Left colon (tissue), 2 donors: ENCODE results near the gene KIF19. TPM values are rescaled to one million over a fixed set of nuclear protein-coding genes. Genes with fewer than 3 reads are reported as not detected.
A peak's percentile ranks its signal among the peaks of the same experiment; 100 is the strongest.

ENCODE experiments used
- ATAC-seq: fragments of 200-7000 bp; cut with Tn5 transposase; one replicate; pipeline ENCODE4 v1.9.1; 2020; ENCODE audit warnings: mild to moderate bottlenecking, moderate library complexity
- DNase-seq, 2 donors: peaks; one replicate each; pipeline ENCODE4 v3.0.0-alpha.2; 2020
- intact Hi-C, 2 donors: fragments of 100-400 bp; cut with DNase I in 1 of 2; cut with micrococcal nuclease in 1 of 2; formaldehyde crosslinking; loops; one replicate each; pipeline versions ENCODE4 v1.11.2 to v1.14.0; 2022; cut with DNase I, micrococcal nuclease
- total RNA-seq, 2 donors: library from RNA; stranded (reverse); fragmentation: NEBNext Ultra II Directional; extraction: Animal tissue kit (Norgen Biotek cat#: 25700); gene quantifications; one replicate each; pipeline ENCODE4 v1.2.1, GENCODE V29; 2021
- donor health status: DM: no; HTN: no; CAD: no.
- donor health status: DM: yes; HTN: yes; CAD: no.

The KIF19 gene
- total RNA-seq, 2 donors from 2014 or later = 2.1 to 3.5 TPM

DNA sequence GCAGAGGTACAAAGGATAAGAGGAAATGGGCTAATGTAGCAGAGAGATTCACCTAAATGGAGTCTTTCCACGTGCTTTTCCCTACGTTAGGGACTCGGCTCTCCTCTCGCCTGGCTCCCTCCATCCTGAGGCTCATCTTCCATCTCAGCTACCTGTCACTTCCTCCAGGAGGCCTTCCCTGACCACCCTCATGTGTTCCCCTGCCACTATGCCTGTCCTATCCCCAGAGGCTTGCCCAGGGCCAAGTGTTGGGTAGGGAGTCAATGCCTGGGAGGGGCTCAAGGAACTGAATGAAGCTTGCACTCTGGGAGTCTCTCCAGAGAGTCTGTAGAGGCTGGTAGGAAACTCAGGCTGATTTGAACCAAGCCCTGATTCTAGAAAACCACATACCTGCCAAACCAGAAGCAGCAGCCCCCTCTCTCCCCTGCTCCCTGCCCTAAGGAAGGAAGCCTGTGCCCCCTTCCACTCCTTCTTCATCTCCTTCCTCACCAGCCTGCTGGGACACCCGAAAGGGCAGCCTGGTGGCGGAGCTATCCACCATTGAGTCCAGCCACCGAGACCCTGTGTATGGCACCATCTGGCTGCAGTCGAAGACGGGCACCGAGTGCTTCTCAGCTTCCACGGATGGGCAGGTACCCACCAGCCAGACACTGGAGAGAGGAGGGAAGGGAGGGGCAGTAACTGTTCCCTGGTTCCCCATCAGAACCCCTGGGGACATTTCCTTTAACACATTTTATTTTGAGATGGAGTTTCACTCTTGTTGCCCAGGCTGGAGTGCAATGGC lies 26.6 kb upstream of the KIF19 start:
- intact Hi-C loops = loop anchor here in 1 of 2 donors (10.0 kb wide), 1 partner anchor 55 kb away; no protein-coding TSS in a partner anchor
- no peak for DNase-seq
- no peak for ATAC-seq

DNA sequence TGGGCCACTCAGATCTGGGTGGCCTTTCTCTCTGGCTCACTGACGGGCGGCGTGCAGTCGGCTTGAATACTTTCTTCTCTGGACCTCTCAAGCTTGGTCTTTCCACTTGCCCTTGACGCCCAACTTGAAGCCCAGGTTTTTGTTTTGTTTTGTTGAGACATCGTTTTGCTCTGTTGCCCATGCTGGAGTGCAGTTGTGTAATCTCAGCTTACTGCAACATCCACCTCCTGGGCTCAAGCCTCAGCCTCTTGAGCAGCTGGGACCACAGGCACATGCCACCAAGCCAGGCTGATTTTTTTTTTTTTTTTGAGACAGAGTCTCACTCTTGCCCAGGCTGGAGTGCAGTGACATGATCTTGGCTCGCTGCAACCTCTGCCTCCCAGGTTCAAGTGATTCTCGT lies 22.7 kb upstream of the KIF19 start:
- intact Hi-C loops = loop anchor here in 1 of 2 donors (10.0 kb wide), 1 partner anchor 51 kb away; no protein-coding TSS in a partner anchor
- DNase-seq = no peak
- ATAC-seq = no peak

DNA sequence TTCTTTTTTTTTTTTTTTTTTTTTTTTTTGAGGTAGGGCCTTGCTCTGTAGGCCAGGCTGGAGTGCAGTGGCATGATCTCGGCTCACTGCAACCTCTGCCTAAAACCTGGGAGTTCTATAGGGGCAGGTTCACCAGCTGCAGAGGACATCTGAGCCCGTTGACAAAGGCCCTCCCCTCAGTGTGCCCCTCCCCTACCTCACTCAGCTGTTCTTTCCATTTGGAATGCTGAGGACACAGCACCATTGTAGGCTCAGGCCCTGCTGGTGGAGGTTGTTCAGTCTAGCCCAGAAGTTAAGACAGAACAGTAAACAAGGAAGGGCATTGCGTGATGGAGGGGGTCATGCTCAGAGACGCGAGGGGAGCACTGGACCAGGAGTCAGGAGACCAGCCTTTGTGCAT lies 21.8 kb upstream of the KIF19 start:
- no peak for ATAC-seq
- intact Hi-C loops = loop anchor here in 1 of 2 donors (10.0 kb wide), 1 partner anchor 51 kb away; no protein-coding TSS in a partner anchor
- DNase-seq = no peak

DNA sequence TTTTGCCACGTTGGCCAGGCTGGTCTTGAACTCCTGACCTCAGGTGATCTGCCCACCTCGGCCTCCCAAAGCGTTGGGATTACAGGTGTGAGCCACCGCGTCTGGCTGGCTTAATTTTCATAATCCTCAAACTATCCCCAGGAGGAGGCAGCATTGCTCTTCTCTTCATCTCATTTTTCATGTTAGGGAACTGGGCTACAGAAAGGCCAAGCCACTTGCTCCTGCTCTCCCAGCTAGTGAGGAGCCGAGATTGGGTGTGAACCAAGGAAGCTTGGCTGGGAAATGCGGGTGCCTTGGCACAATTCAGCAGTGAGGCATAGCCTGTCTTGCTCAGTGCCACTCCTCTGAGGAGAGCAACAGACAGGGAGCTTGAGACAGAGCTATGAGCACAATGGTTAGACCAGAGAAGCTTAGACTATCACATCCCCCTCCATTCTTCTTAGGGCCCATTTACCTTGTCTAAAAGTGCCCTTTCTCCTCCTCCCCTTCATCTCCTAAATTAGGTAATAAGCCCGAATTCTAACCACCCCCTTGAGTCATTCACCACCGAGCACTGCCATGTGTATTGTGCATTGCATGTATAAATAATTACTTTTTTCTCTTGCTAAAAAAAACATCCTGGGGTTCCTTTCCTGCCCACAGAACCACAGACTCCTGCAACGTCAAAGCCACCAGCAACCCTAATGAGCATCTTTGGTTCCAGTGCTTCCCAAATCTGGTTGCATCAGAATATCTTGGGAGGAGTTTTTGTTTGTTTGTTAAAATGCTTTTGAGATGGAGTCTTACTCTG lies 20.0 kb upstream of the KIF19 start:
- no peak for ATAC-seq
- intact Hi-C loops = loop anchor here in 1 of 2 donors (10.0 kb wide), 1 partner anchor 49 kb away; no protein-coding TSS in a partner anchor
- DNase-seq = no peak

DNA sequence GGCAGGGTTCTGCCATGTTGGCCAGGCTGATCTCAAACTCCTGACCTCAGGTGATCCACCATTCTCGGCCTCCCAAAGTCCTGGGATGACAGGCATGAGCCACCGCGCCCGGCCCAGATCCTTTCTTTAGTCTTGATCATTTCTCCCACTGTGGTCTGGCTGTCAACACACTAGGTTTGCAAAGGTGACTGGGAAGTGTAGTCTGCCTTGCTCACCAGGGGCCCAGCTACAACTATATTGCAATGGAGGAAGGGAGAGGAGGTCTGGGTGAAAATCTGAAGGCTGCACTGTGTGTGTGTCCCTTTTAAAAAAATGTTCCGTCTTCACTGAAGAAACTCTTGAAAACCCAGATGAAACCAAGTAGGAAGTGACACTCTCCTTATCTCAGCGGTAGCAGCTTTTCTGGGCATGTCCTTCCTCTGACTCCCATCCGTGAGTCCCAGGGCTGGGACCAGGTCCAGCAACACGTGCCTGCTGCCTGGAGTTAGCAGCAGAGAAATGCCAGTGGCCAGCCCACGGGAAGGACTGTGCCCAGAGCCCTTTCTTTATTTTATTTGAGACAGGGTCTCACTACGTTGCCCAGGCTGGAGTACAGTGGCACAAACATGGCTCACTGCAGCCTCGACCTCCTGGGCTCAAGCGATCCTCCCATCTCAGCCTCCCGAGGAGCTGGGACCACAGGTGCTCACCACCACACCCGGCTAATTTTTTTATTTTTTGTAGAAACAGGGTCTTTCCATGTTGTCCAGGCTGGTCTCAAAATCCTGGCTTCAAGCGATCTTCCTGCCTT lies 17.8 kb upstream of the KIF19 start:
- DNase-seq (no peak), ATAC-seq (no peak)
- intact Hi-C loops = loop anchor here in 1 of 2 donors (10.0 kb wide), 1 partner anchor 47 kb away; no protein-coding TSS in a partner anchor

DNA sequence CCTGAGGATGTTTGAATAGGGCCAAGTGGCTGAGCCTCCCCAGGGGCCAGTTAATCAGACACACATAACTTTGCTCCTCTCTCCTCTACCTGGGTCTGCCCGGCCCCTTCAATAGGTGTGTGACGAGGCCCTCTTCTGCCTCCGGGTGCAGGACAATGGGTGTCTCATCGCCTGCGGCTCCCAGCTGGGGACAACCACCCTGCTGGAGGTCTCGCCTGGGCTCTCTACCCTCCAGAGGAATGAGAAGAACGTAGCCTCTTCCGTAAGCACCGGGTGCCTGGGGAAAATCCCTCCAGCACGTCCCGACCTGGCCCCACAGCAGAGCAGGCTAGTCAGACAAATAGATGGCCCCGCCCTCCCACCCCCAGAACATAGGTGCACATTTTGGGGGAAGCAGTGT lies 16.1 kb upstream of the KIF19 start:
- no peak for ATAC-seq
- DNase-seq = no peak
- intact Hi-C loops = loop anchor here in 1 of 2 donors (10.0 kb wide), 1 partner anchor 45 kb away; no protein-coding TSS in a partner anchor

DNA sequence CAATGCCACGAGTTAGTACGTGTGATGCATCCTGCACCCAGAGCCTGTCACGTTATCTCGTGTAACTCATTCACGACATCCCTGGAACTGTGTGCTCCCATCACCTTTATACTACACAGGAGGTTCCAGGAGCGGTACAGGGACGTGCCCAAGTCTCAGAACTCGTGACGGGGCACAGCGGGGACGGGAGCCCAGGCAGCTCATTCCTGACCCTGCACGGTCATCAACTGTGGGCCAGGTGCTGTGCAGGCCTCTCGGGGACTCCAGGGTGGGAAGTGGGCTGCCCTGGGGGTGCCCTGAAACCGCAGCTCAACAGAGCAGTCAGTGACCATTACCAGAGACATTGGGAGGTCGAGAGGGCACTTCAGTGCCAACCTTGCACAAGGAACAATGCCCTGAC lies 11.1 kb upstream of the KIF19 start:
- intact Hi-C loops = no loop called here
- DNase-seq = no peak
- ATAC-seq = no peak

DNA sequence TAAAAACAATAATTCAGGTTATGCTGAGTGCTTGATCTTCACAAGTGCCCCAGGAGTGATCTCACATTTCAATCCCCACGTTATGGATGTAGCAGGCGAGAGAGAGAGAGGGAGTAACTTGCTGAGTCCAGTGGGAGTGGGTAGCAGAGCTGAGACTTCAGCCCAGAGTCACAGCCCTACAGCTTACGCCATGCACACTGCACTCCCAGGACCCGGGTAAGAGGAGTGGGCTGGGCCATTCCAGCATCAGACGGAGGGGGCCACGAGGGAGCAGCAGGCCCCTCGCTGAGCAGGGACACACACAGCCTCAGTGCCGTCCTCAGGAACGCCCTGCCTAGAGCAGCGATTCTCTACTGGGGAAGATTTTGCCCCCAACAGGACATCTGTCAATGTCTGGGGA lies 9.8 kb upstream of the KIF19 start:
- no peak for ATAC-seq
- intact Hi-C loops = no loop called here
- DNase-seq = no peak

DNA sequence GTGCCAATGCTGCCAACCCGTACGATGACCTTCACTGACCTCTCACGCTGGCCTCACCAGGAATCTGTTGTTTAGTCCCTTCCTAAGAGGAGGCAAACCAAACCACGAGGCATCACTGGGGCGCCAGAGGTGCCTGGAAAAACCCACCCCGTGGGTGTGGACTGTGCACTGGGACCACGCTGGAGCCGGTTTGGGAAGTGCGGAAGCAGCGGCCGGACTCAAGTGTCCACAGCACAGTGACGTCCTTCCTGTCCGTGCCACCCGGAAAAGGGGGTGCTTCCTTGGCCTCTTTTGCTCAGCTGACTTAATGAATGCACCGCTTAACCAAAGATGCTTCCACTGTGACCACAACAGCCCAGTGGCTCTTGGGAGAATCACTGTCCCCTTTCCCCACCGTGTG lies 9.0 kb upstream of the KIF19 start:
- ATAC-seq (no peak), DNase-seq (no peak)
- intact Hi-C loops = no loop called here

DNA sequence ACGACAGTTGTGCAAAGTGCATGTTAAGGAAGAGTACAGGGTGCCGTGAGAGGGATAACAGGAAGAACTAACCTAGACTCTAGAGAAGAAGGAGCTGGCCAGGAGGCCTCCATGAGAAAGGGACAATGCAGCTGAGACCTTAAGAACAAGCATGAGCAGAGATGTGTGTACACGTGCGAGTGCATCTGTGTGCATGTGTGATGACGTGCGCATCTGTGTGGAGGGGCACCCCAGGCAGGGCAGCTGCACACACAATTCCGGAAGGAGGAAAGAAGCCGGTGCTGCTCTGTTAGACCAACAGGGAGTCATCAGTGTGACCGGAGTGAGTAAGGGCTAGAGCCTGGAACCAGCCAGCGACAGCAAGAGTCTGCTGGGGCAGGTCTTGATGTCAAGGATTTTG lies 7.6 kb upstream of the KIF19 start:
- DNase-seq (no peak), ATAC-seq (no peak)
- intact Hi-C loops = no loop called here

DNA sequence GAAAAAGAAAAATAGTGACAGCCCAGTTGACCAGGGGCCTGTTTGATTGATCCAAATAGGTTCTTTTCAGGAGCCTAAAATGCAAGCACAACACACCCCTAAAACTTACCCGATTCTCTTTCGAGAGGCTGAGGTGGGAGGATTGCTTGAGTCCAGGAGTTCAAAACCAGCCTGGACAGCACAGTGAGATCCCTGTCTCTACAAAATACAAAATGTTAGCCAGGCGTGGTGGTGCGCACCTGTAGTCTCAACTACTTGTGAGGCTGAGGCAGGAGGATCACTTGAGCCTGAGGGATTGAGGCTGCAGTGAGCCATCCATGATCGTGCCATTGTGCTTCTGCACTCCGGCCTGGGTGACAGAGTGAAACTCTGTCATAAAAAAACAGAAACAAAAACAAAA lies 1.5 kb upstream of the KIF19 start:
- DNase-seq (no peak), ATAC-seq (no peak)
- intact Hi-C loops = no loop called here

DNA sequence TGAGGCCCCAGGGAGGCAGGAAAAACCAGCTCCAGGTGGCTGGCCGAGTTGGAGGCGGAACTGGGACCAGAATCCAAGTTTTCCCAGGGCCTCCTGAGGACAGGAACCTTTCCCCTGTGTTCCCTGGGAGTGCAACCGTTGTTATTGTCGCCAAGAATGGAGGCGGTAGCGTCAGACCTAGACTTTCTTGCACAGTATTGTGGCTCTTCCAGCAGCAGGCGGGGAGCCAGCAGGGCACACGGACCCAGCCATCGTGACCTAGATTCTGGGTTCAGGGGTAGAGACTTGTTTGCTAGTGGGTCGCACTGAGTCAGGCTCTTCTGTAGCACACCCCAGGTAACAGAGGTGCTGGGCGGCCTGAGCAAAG lies 667 bp upstream of the KIF19 start:
- DNase-seq = no peak
- intact Hi-C loops = no loop called here
- no peak for ATAC-seq

DNA sequence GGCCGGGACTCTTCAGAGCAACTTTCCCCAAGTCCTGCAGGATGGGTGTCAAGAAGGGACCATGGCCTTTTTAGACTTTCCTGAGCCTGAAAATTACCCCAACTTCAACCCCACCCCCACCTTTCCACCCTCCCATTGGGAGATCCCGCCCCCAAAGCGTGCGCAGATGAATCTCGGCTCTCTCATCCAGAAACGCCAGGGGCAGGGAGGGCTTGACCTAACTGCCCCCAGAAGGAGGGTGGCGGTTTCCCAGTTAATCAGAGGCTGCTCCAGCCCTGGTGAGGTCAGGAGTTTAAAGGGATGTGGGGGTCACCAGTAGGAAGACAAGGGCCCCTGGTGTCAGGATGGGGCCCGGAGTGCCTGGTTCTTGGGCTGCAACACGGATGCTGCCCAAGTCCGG lies 480 bp downstream of the KIF19 start:
- intact Hi-C loops = no loop called here
- DNase-seq = no peak
- no peak for ATAC-seq

DNA sequence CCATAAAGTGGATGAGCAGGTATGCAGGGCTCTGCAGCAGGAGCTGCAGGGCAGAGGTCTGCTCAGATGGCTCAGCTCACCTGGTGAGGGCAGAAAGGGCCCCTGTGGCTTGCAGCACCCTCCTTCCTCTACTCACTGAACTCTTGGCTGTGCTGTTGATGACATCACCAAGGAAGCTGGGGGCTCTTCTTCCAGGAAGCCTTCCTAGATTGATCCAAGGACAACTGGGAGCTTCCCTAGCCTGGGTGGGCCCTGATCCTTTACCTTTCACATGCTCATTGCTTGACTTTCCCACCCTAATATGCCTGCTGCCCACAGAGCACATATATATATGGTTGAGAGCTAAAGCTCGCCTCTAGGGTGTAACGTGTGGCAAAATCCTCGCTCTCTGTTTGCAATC lies 2.5 kb downstream of the KIF19 start:
- ATAC-seq (no peak), DNase-seq (no peak)
- intact Hi-C loops = no loop called here

DNA sequence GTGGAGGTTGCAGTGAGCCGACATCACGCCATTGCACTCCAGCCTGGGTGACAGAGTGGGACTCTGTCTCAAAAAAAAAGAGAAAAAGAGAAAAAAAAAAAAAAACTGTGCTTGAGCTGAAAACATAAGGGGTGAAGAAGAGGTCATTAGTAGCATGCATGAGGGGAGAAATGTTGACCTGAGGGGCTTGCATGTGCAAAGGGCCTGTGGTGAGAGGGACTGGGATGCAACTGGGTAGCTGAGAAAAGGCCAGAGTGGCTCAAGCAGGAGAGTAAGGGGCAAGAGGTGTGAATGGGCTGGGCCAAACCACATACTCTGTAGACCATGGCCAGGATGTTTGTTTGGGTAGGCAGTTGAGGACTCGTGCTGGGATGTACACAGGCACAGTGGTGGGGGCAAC lies 3.4 kb downstream of the KIF19 start:
- ATAC-seq = no peak
- no peak for DNase-seq
- intact Hi-C loops = no loop called here

DNA sequence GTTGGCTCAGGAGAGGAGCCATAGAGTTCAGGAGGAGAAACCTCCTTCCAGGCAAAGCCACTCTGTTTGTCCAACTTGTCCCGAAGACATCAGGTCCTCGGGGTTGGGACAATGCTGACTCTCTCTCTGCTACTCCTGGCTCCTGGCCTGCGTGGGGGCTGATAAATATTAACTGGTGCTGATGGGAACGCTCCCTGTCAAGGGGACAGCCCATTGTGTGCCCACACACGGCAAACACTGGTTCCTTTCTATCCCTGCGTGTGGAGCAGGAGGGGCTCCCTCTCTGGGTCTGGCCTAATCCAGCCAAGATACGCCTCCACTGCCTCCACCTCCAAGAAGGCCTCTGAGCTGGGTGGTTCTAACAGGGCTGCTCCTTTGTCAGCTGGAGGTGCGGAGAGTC lies 4.4 kb downstream of the KIF19 start:
- no peak for ATAC-seq
- DNase-seq = no peak

DNA sequence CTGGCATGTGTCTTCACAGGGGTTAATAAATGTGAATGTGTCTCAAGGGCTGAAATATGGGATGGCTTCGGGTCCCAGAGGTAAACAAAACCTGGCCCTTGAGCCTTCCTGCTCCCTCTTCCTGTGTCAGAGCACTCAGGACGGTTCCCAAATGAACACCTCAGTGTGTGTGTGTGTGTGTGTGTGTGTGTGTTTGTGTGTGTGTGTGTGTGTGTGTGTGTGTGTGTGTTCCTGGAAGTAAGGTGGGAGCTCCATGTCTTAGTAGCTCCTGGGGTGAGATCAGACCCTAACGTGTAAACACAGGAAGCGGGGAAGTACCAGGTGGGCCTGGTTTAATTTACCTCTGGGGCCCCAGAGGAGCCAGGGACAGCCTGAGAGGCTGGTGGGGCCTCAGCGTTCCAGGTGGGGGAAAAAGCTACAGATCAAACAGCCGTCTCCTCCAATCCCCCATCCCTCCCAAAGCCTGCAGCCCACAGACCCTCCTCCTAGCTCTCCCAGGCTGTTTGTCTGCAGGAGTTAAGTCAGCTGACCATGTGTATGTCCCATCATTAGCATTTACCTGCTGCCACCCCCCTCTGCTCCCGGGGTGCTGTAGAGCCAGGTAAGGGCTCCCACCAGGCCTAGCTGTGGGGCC lies 6.1 kb downstream of the KIF19 start:
- DNase-seq (no peak), ATAC-seq (no peak)
- intact Hi-C loops = no loop called here

More for the DNA sequence above, 4.4 kb downstream of the KIF19 start:
- intact Hi-C loops = no loop called here

DNA sequence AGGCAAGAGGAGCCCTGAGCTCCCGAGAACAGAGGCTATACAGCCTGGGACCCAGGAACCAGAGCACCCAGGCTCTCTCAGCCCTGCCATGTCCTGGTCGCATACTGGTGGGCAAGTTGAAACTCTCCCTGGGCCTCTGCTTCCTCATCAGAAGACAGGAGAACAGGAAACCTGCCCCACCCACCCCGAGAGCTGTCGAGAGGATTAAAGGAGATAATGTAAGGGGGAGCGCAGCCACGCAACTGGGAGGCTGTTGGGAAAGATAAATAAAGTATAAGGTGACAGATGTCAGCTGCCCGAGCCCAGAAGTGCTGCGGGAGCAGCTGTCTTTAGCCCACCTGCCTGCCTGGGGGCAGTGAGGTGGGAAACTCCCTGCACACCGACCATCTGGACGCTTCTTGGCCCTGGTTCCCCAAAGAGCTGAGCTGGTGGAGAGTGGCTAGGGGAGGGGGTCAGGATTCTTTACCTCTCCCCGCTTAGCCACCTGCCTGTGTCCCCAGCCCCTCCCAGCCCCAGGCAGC lies 6.8 kb downstream of the KIF19 start:
- intact Hi-C loops = no loop called here
- DNase-seq (peak; percentile 44 to 49), ATAC-seq (peak; percentile 60)
